Nephron progenitor cell (in vitro differentiated cells): Measurements from ENCODE around the gene FER1L5.

Experiments
- DNase-seq: peaks from one replicate; pipeline ENCODE4 v3.0.0; 2021
- H3K27ac Mint-ChIP-seq: 2 replicates; pipeline ENCODE4 v1.8.0; 2021; ENCODE audit warnings: mild to moderate bottlenecking, moderate library complexity, mixed read lengths
- H3K27me3 Mint-ChIP-seq: 2 replicates; pipeline ENCODE4 v1.8.0; 2021; ENCODE audit warnings: mild to moderate bottlenecking, low read depth, mixed read lengths; ENCODE audit not compliant: poor library complexity
- H3K36me3 Mint-ChIP-seq: 2 replicates; pipeline ENCODE4 v1.8.0; 2021; ENCODE audit warnings: low read depth, mixed read lengths
- H3K4me1 Mint-ChIP-seq: 2 replicates; pipeline ENCODE4 v1.8.0; 2021; ENCODE audit warnings: mixed read lengths
- H3K4me3 Mint-ChIP-seq: 2 replicates; pipeline ENCODE4 v1.8.0; 2021; ENCODE audit warnings: mild to moderate bottlenecking, moderate library complexity, mixed read lengths
- H3K9me3 Mint-ChIP-seq: 2 replicates; pipeline ENCODE4 v1.8.0; 2021; ENCODE audit warnings: mild to moderate bottlenecking, moderate library complexity, mixed read lengths
- CTCF ChIP-seq: fragments of 200-600 bp; sonication (generic); IDR thresholded peaks from 2 replicates; pipeline ENCODE4 v1.5.0; 2021; ENCODE audit warnings: antibody characterized with exemption

The FER1L5 gene

GRCh38 chr2:96625571-96626552, 16.7 kb upstream of the FER1L5 start:
- no peaks in the 10 kb centered on the region for H3K9me3 Mint-ChIP-seq
- H3K4me1 Mint-ChIP-seq = peaks cover 13% of the 10 kb centered on the region
- no peaks in the 10 kb centered on the region for H3K27me3 Mint-ChIP-seq
- peaks cover 63% of the 10 kb centered on the region for H3K36me3 Mint-ChIP-seq
- H3K4me3 Mint-ChIP-seq = no peak overlapping the region
- no peak for TF ChIP-seq CTCF
- no peak overlapping the region for H3K27ac Mint-ChIP-seq
- DNase-seq = no peak

GRCh38 chr2:96626553-96626942, 16.0 kb upstream of the FER1L5 start:
- Mint-ChIP-seq H3K36me3 (peaks cover 69% of the 10 kb centered on the region), H3K27me3 (no peaks in the 10 kb centered on the region), H3K4me1 (peaks cover 13% of the 10 kb centered on the region), H3K4me3 (no peak overlapping the region), H3K27ac (no peak overlapping the region), H3K9me3 (no peaks in the 10 kb centered on the region)
- TF ChIP-seq CTCF = no peak
- no peak for DNase-seq

GRCh38 chr2:96631804-96632435, 10.6 kb upstream of the FER1L5 start:
- no peak for TF ChIP-seq CTCF
- H3K27me3 Mint-ChIP-seq = no peaks in the 10 kb centered on the region
- H3K27ac Mint-ChIP-seq = no peak overlapping the region
- H3K4me3 Mint-ChIP-seq = no peak overlapping the region
- H3K36me3 Mint-ChIP-seq = peaks cover 55% of the 10 kb centered on the region
- H3K4me1 Mint-ChIP-seq = peaks cover 30% of the 10 kb centered on the region
- DNase-seq = no peak
- no peaks in the 10 kb centered on the region for H3K9me3 Mint-ChIP-seq

- Mint-ChIP-seq H3K27me3 (no peaks in the 10 kb centered on the region), H3K36me3 (peaks cover 43% of the 10 kb centered on the region), H3K9me3 (no peaks in the 10 kb centered on the region), H3K27ac (no peak overlapping the region), H3K4me3 (no peak overlapping the region), H3K4me1 (peaks cover 38% of the 10 kb centered on the region)
- no peak for TF ChIP-seq CTCF
- DNase-seq = no peak
Measured at GRCh38 chr2:96633641-96634040, 8.9 kb upstream of the FER1L5 start.

GRCh38 chr2:96636551-96637171, 5.9 kb upstream of the FER1L5 start:
- Mint-ChIP-seq H3K27ac (no peak overlapping the region), H3K4me1 (peaks cover 38% of the 10 kb centered on the region), H3K4me3 (peak overlapping the region; percentile 94), H3K9me3 (no peaks in the 10 kb centered on the region), H3K36me3 (peaks cover 19% of the 10 kb centered on the region), H3K27me3 (peaks cover 3% of the 10 kb centered on the region)
- DNase-seq = no peak
- TF ChIP-seq CTCF = no peak
